IgD-negative memory B cell (primary cell): ENCODE data around the gene SCARB2. TPM values are rescaled to one million over a fixed set of nuclear protein-coding genes. Genes with fewer than 3 reads are reported as not detected.

ENCODE experiments used
- H3K27ac Mint-ChIP-seq, 3 donors: one replicate each; pipeline ENCODE4 v1.8.0; 2020 to 2022; ENCODE audit warnings: mild to moderate bottlenecking in 3 of 3, mixed read lengths in 3 of 3, moderate library complexity in 1 of 3
- H3K27me3 Mint-ChIP-seq: one replicate; pipeline ENCODE4 v1.8.0; 2021; ENCODE audit warnings: mixed read lengths
- H3K36me3 Mint-ChIP-seq: one replicate; pipeline ENCODE4 v1.8.0; 2020; ENCODE audit warnings: mild to moderate bottlenecking, mixed read lengths
- H3K4me1 Mint-ChIP-seq, 3 donors: one replicate each; pipeline ENCODE4 v1.8.0; 2020 to 2022; ENCODE audit warnings: mixed read lengths in 3 of 3, mild to moderate bottlenecking in 1 of 3
- H3K4me3 Mint-ChIP-seq, 4 donors: one replicate each; pipeline ENCODE4 v1.8.0; 2020 to 2022; ENCODE audit warnings: mild to moderate bottlenecking in 4 of 4, mixed read lengths in 4 of 4, moderate library complexity in 3 of 4
- H3K9me3 Mint-ChIP-seq, 3 donors: one replicate each; pipeline ENCODE4 v1.8.0; 2020 to 2021; ENCODE audit warnings: mixed read lengths in 3 of 3, mild to moderate bottlenecking in 1 of 3
- polyA plus RNA-seq: library from polyadenylated mRNA; unstranded; fragments of 300-500 nt; fragmentation: Illumina TruSeq; gene quantifications from one replicate; pipeline ENCODE4 v1.2.3, GENCODE V29; 2021

Gene SCARB2
- polyA plus RNA-seq, 1 donor from 2014 or later: 12.2 TPM

DNA sequence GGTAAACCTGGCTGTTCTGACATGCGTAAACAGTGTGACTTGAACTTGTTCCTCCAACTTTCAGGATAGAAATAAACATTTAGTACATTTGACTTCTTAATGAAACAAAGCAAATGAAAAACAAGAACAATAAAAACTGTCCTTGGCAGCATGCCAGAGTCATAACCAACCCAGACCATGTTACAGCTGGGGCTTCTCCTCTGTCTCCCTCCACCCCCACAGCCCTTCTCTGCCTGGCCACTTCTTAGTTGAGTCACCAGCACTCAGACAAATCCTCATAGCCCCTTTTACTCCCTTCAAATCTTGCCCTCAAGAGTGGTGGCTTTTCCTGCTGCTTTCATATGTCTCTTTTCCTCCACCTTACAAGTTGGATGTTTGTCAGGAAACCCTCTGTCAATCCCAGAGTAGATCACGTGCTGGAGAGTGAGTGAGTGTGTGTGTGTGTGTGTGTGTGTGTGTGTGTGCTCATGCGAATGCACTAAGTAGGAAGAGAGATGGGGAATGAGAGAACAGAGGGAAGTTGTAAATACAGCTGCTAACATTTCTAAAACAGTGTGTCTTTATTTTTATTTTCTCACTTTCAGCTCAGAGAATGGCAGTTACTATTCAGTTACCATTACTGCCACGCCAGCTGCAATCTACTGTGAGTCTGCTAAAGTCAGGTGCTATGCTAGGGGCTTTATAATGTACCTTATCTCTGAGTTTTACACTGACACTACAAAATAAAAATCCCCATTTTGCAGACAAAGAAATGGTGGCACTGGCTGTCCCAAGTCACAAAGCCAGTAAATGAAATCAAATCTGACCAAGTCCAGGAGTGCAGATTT is 15.0 kb downstream of the SCARB2 start:
- H3K9me3 Mint-ChIP-seq: no peaks in the 10 kb centered on the region
- peak overlapping the region in 2 of 4 donors; percentile 35 to 65 for H3K4me3 Mint-ChIP-seq

DNA sequence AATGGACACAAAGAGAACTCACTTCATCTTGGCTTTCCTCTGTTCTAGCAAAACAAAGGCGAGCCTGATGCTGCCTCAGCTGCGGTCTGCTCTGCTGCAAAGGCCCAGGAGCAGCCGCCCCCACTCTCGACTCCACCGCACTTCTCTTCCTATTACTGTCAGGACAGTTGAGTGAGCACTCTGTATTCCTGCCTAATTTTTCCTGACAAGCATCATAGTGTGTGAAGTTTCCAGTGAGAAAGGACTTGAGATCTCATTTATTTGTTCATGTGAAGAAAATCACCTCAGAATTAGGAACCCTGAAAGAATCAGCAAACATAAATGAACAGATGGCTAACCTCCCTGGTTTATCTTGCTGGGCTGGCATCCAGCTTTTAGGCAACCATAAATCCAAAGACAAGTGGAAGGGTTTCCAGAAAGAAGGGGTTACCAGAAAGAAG is 15.6 kb downstream of the SCARB2 start:
- H3K36me3 Mint-ChIP-seq: peaks cover 14% of the 10 kb centered on the region
- no peaks in the 10 kb centered on the region for H3K9me3 Mint-ChIP-seq
- peaks cover 26 to 35% (median 27%) of the 10 kb centered on the region in 3 donors for H3K4me1 Mint-ChIP-seq
- H3K4me3 Mint-ChIP-seq: peak overlapping the region in 1 of 4 donors; percentile 65
- peak overlapping the region; percentile 1 to 91 (median 88) for H3K27ac Mint-ChIP-seq
- no peaks in the 10 kb centered on the region for H3K27me3 Mint-ChIP-seq

More for the DNA sequence above, 15.0 kb downstream of the SCARB2 start:
- Mint-ChIP-seq H3K27me3 (no peaks in the 10 kb centered on the region), H3K4me1 (peaks cover 26 to 35% (median 27%) of the 10 kb centered on the region in 3 donors), H3K27ac (peak overlapping the region; percentile 1 to 91 (median 88)), H3K36me3 (peaks cover 9% of the 10 kb centered on the region)

DNA sequence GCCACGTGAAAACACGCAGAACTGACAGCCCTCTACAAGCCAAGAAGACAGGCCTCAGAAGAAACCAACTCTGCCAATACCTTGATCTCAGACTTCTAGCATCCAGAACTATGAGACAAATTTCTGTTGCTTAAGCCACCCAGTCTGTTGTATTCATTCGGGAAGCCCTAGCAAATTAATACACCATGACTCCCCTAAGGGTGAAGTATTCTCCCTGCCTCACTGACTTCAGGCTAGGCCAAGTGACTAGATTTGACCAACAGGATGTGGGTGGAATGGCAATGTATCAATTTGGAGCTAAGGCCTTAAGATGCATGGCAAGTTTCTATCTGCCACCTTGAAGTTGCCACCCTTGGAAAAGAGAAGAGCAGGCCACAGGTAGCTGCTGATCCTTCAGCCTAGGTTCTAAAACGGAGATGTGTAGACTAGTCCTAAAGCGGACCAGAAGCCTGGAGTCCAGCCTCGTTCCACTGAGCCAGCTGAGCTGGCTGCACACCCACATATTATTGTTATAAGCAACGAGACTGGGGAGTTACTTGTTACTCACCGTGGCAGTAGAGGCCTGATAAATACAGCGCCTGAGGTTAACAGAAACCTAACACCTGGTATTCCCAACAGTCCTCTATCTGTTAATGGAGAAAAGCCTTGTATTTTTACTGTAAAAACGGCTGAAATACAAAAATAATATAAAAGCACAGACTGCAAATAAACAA is 16.4 kb downstream of the SCARB2 start:
- H3K27me3 Mint-ChIP-seq: no peaks in the 10 kb centered on the region
- no peak overlapping the region for H3K27ac Mint-ChIP-seq
- H3K4me1 Mint-ChIP-seq: peaks cover 26 to 35% (median 27%) of the 10 kb centered on the region in 3 donors
- peaks cover 20% of the 10 kb centered on the region for H3K36me3 Mint-ChIP-seq
- peaks cover 1 to 5% (median 3%) of the 10 kb centered on the region in 3 donors for H3K9me3 Mint-ChIP-seq
- H3K4me3 Mint-ChIP-seq: peak overlapping the region in 1 of 4 donors; percentile 41

DNA sequence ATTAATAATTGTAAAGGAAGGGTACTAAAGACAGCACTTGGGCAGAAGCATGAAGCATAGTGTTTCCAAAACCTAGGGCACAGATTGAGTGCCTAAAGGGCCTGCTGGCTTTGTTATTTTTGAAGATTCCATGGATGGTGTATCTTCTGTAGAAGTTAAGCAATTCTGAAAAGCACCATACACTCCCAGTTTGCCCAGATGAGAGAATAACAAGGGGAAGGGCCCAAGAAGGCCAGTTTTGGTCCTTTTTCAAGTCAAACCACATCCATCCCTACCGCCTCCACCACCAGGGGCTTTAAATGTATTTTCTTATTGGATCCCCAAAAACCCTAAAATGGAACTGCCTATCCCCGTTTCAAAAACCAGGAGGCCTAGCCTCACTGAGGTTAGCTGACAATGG is 17.2 kb downstream of the SCARB2 start:
- Mint-ChIP-seq H3K27ac (peak overlapping the region in 1 of 3 donors; percentile 31), H3K27me3 (no peaks in the 10 kb centered on the region), H3K9me3 (peaks cover 4 to 9% (median 4%) of the 10 kb centered on the region in 3 donors), H3K36me3 (peaks cover 25% of the 10 kb centered on the region), H3K4me1 (peaks cover 26 to 35% (median 31%) of the 10 kb centered on the region in 3 donors), H3K4me3 (no peak overlapping the region)

DNA sequence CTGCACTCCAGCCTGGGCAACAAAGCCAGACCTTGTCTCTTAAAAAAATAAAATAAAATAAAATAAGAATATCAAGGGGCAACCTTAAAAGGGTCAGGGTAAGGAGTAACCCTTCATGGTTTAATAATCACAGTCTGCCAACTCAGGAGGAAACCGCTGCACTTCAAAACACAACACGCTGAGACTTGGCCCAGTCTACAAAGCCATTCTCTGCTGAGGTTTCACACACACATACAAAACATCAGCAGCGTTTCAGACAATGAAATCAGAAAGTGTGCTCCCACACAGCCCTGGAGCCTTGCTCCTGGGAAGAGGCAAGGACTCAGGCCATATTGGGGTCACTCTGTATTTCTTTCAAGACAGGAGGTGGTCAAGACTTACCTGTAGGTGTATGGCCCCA is 18.3 kb downstream of the SCARB2 start:
- Mint-ChIP-seq H3K36me3 (peaks cover 26% of the 10 kb centered on the region), H3K27me3 (no peaks in the 10 kb centered on the region), H3K27ac (no peak overlapping the region), H3K4me1 (peaks cover 26 to 27% (median 26%) of the 10 kb centered on the region in 3 donors), H3K9me3 (peaks cover 4 to 9% (median 4%) of the 10 kb centered on the region in 3 donors), H3K4me3 (no peak overlapping the region)

DNA sequence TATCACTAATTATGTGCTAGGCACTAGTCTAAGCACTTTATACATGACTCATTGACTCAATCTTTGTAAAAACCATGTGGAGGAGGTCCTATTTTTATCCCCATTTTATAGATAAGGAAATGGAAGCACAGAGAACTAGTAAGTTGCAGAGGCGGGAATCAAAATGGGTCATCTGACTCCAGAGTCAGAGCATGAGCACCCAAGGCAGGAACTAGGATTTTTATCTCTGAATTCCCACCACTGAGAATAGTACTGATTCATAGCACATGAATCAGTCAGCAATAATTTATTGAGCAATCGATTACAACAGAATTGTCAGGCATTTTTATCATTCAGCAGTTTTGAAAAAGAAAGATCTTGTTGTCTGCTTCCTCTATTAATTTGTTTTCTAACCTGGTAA is 19.3 kb downstream of the SCARB2 start:
- Mint-ChIP-seq H3K36me3 (peaks cover 26% of the 10 kb centered on the region), H3K27me3 (no peaks in the 10 kb centered on the region), H3K4me1 (peaks cover 17 to 19% (median 18%) of the 10 kb centered on the region in 3 donors), H3K27ac (no peak overlapping the region), H3K9me3 (peaks cover 4 to 9% (median 4%) of the 10 kb centered on the region in 3 donors), H3K4me3 (no peak overlapping the region)

DNA sequence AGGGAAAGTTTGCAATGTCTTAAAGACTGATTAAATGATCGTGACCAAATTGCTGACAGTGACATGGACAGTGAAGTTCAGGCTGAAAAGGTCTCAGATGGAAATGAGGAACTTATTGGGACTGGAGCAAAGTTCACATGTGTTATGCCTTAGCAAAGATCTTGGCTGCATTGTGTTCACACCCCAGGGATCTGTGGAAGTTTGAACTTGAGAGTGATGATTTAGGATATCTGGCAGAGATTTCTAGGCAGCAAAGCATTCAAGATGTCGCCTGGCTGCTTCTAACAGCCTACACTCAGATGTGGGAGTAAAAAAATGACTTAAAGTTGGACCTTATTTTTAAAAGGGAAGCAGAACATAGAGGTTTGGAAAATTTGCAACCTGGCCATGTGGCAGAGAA is 21.4 kb downstream of the SCARB2 start:
- H3K27ac Mint-ChIP-seq: no peak overlapping the region
- H3K27me3 Mint-ChIP-seq: no peaks in the 10 kb centered on the region
- H3K9me3 Mint-ChIP-seq: peaks cover 4 to 9% (median 4%) of the 10 kb centered on the region in 3 donors
- peaks cover 26% of the 10 kb centered on the region for H3K36me3 Mint-ChIP-seq
- no peak overlapping the region for H3K4me3 Mint-ChIP-seq
- peaks cover 2 to 7% (median 5%) of the 10 kb centered on the region in 3 donors for H3K4me1 Mint-ChIP-seq

DNA sequence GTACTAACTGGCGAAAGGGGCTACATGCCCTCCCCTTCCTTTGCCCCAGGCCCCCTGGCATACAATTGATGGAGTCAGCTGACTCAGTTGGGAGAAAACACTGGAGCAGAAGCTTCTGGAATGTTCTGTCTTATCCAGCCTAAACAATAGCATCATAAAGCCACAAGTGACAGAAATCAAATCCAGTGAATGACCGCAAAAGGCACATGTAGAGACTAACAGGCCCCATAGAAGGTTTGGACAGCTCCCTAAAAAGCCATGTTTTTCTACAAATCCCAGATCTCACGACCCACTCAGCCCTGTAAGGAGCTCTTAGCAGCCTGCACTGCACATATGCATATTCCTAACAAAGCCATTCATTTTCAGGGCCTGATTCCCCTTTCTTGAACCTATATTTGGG is 25.1 kb downstream of the SCARB2 start:
- peaks cover 4 to 9% (median 4%) of the 10 kb centered on the region in 3 donors for H3K9me3 Mint-ChIP-seq
- no peak overlapping the region for H3K27ac Mint-ChIP-seq

DNA sequence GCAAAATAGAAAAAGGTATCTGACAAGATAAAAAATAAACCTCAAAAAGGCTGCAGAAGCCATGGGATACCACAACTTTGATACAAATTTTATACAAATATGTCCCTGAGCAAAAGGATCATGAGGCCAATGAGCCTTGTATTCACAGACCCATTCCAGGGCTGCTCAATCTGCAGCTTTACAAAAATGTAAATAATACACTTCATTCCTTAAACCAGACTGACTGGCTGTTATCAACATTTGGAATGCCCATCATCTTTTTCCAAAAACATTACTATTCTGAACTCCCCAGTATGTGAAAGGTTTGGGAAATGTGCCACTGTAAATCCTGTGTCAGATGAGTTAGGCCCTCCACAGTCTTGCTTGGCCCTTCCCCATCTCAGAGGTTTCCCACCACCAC is 25.5 kb downstream of the SCARB2 start:
- Mint-ChIP-seq H3K4me1 (peaks cover 0 to 4% (median 0%) of the 10 kb centered on the region in 3 donors), H3K9me3 (peaks cover 4 to 9% (median 4%) of the 10 kb centered on the region in 3 donors), H3K27ac (no peak overlapping the region), H3K36me3 (peaks cover 17% of the 10 kb centered on the region), H3K4me3 (no peak overlapping the region), H3K27me3 (no peaks in the 10 kb centered on the region)

More for the DNA sequence above, 25.1 kb downstream of the SCARB2 start:
- Mint-ChIP-seq H3K36me3 (peaks cover 20% of the 10 kb centered on the region), H3K27me3 (no peaks in the 10 kb centered on the region), H3K4me3 (no peak overlapping the region), H3K4me1 (peaks cover 0 to 4% (median 0%) of the 10 kb centered on the region in 3 donors)

DNA sequence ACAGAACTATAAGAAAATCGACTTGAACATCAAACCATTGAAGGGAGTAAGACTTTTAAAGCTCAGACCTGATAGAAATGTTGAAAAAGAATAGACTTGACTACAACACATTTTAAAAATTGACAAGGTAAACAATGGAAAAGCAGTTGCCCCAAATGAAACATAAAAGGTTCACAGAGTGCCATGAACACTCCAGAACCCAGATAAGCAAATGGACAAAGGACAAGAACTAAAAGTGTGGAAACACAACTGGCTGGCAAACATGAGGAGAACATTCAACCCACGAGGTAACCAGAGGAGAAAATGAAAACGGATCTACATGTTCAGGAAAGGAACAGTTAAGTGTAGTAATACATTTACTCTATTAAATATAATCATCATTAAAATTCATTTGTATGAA is 26.5 kb downstream of the SCARB2 start:
- H3K27me3 Mint-ChIP-seq: no peaks in the 10 kb centered on the region
- H3K4me3 Mint-ChIP-seq: no peak overlapping the region
- H3K27ac Mint-ChIP-seq: no peak overlapping the region
- peaks cover 12% of the 10 kb centered on the region for H3K36me3 Mint-ChIP-seq
- peaks cover under 1 to 4% (median 3%) of the 10 kb centered on the region in 3 donors for H3K9me3 Mint-ChIP-seq
- H3K4me1 Mint-ChIP-seq: peaks cover 0 to 3% (median 0%) of the 10 kb centered on the region in 3 donors

DNA sequence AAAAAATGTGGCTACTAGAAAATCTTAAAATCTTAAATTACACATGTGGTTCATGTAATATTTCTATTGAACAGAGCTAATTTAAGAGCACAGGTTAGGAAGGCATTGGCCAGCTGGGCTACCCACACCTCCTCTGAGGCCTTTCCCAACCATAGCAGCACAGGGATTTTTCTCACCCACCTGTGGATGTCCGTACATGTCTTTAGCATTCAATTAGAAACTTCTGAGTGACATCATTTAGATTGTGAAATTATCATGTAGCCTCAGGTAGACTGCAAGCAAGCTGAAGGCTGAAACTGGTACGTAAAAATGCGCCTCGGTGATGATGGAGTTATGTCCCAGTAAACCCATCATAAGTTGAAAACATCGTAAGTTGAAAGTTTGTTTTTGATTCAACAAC is 31.2 kb downstream of the SCARB2 start:
- Mint-ChIP-seq H3K27me3 (no peaks in the 10 kb centered on the region), H3K4me1 (peaks cover under 1 to 5% (median 1%) of the 10 kb centered on the region in 3 donors), H3K9me3 (no peaks in the 10 kb centered on the region), H3K4me3 (no peak overlapping the region), H3K27ac (no peak overlapping the region), H3K36me3 (peaks cover 9% of the 10 kb centered on the region)

DNA sequence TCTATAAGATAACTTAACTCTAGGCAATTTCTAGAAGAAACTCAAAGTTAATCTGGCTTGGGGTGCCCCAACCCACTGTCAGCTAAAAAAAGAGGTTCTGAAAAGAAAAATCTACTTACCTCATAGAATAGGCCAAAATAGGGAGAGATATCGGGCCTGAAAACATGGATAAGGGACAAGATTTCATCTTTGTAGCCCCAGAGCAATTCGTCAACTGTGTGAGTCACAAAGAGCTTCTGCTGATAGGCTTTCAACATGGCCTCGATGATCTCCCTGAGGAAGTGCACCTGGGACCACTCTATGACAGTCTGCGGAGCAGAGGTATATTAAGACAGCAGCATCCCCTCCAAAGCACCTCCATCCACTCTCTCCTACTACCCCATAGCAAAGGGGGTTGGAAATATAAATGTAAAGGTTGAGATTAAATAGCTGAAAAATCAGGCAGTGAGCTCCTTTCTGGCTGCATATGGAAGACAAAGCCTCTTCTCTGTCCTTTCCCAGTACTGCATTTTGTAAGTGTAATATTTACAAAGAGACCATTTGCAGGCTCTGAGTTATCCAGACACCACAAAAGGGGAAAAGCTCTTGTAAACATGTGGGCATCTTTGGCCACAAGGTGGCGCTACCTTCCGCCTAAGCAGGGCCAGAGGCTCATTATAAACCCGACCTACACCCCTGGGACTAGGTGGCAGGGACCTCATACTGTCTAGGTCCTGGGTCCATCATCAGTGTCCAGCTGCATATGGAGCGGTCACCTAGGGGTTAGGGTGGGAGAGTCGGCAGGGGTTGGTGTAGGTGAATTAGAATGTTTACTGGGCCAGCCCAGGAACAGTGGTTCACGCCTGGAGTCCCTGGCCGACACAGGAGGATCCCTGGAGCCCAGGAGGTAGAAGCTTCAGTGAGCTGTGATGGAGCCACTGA is 34.0 kb downstream of the SCARB2 start:
- Mint-ChIP-seq H3K4me1 (peaks cover 3 to 5% (median 5%) of the 10 kb centered on the region in 3 donors), H3K4me3 (no peak overlapping the region), H3K9me3 (no peaks in the 10 kb centered on the region), H3K36me3 (peaks cover 5% of the 10 kb centered on the region), H3K27ac (no peak overlapping the region), H3K27me3 (no peaks in the 10 kb centered on the region)

DNA sequence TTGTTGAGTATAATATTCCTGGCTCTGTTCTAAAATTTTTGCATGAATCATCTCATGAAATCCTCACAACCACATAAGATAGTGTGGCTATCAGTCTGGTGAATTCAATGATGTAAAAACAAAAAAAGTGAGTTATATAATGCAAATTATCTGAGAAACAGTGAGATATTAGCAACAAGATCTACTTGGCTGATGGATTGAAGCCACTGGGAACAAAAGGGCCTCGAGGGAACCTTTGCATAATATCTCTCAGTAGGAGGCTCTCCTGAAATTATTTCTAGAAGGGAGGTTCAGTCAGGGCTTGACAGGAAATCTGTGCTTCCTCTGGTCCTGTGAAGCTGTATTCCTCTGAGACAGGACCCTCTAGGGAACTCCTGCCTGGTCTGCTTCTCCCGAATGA is 35.3 kb downstream of the SCARB2 start:
- H3K4me1 Mint-ChIP-seq: peaks cover 3 to 5% (median 5%) of the 10 kb centered on the region in 3 donors
- no peaks in the 10 kb centered on the region for H3K9me3 Mint-ChIP-seq
- no peaks in the 10 kb centered on the region for H3K27me3 Mint-ChIP-seq
- peaks cover 10% of the 10 kb centered on the region for H3K36me3 Mint-ChIP-seq
- no peak overlapping the region for H3K27ac Mint-ChIP-seq
- H3K4me3 Mint-ChIP-seq: no peak overlapping the region

DNA sequence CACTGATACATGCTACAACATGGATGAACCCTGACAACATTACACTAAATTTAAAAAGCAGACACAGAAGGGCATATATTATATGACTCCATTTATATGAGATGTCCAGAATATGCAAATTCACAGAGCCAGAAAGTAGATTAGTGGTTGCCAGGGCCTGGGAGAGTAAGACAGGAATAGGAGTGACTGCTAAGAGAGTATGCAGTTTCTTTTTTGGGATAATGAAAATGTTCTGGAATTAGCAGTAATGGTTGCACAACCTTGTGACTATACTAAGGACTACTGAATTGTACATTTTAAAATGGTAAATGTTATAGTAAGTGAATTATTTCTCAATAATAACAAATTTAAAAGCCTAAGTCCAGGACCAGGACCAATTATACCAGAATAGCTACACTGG is 35.9 kb downstream of the SCARB2 start:
- Mint-ChIP-seq H3K9me3 (no peaks in the 10 kb centered on the region), H3K27me3 (no peaks in the 10 kb centered on the region), H3K36me3 (peaks cover 12% of the 10 kb centered on the region), H3K4me1 (peaks cover 3 to 5% (median 5%) of the 10 kb centered on the region in 3 donors), H3K4me3 (no peak overlapping the region), H3K27ac (no peak overlapping the region)
